Prostate gland (tissue), 2 donors: ENCODE data around the gene FOXD4L3. TPM values are rescaled to one million over a fixed set of nuclear protein-coding genes. Genes with fewer than 3 reads are reported as not detected.

ENCODE experiments used
- total RNA-seq, 2 donors: library from RNA; depleted of rRNA; stranded (reverse); fragments of >200 nt; gene quantifications; one replicate each; pipeline ENCODE4 v1.1.0, GENCODE V29; 2016

The FOXD4L3 gene
- total RNA-seq, 2 donors from 2014 or later, result not detected

Other genes starting within 250 kb of the FOXD4L3 start
- gene ZNG1C, start 60.9 kb upstream of the FOXD4L3 start, total RNA-seq, result 10 to 100 TPM; 12.3 to 41.5 TPM
- gene PGM5, start 53.7 kb downstream of the FOXD4L3 start, total RNA-seq, result 10 to 100 TPM; 96.5 to 99.6 TPM
- gene TMEM252, start 238.0 kb downstream of the FOXD4L3 start, total RNA-seq, result not detected